H1 (cell line): ENCODE measurements around the gene PLXDC2. TPM values are rescaled to one million over a fixed set of nuclear protein-coding genes. Genes with fewer than 3 reads are reported as not detected.

Experiments used
- CHD7 ChIP-seq: fragments of 300-600 bp; sonication (generic); IDR thresholded peaks from 2 replicates; pipeline ENCODE4 v1.7.1; 2012; ENCODE audit warnings: low read length, moderate library complexity, mild to moderate bottlenecking, inconsistent platforms; ENCODE audit not compliant: insufficient replicate concordance
- JUND ChIP-seq: IDR thresholded peaks from 2 replicates; pipeline ENCODE4 v1.6.1; 2011; ENCODE audit warnings: mild to moderate bottlenecking, improper control_type of control experiment, low read length
- KDM1A ChIP-seq: fragments of 200-600, 300-600 bp; sonication (generic); IDR thresholded peaks from 2 replicates; pipeline ENCODE4 v1.7.1; 2016; ENCODE audit warnings: mild to moderate bottlenecking, low read length, borderline replicate concordance
- KDM5A ChIP-seq: fragments of 200-600 bp; IDR thresholded peaks from 2 replicates; pipeline ENCODE4 v1.7.1; 2012; ENCODE audit warnings: mild to moderate bottlenecking, low read length, inconsistent platforms, mixed read lengths
- NRF1 ChIP-seq: IDR thresholded peaks from 2 replicates; pipeline ENCODE4 v1.6.1; 2011; ENCODE audit warnings: mild to moderate bottlenecking, low read depth, low read length, improper control_type of control experiment
- RBBP5 ChIP-seq: IDR thresholded peaks from 2 replicates; pipeline ENCODE4 v1.7.1; 2012; ENCODE audit warnings: low read depth, mild to moderate bottlenecking, inconsistent platforms, low read length, moderate library complexity, borderline replicate concordance
- RXRA ChIP-seq: IDR thresholded peaks from 2 replicates; pipeline ENCODE4 v1.6.1; 2011; ENCODE audit warnings: low read depth, mild to moderate bottlenecking, low read length, moderate library complexity; ENCODE audit not compliant: insufficient read depth
- SIRT6 ChIP-seq: IDR thresholded peaks from one replicate; pipeline ENCODE4 v1.7.1; 2012; ENCODE audit warnings: low read length, inconsistent platforms
- SP2 ChIP-seq: IDR thresholded peaks from 2 replicates; pipeline ENCODE4 v1.6.1; 2012; ENCODE audit warnings: mild to moderate bottlenecking, low read length, inconsistent platforms
- SRF ChIP-seq: IDR thresholded peaks from 2 replicates; pipeline ENCODE4 v1.6.1; 2011; ENCODE audit warnings: mild to moderate bottlenecking, low read depth, low read length, moderate library complexity
- TBP ChIP-seq: IDR thresholded peaks from 2 replicates; pipeline ENCODE4 v1.6.1; 2011; ENCODE audit warnings: low read depth, low read length, improper control_type of control experiment
- USF2 ChIP-seq: IDR thresholded peaks from 2 replicates; pipeline ENCODE4 v1.6.1; 2011; ENCODE audit warnings: low read length, improper control_type of control experiment
- polyA plus RNA-seq, 7 experiments: library from polyadenylated mRNA; depleted of rRNA in 3 of 7; stranded (reverse) in 5 of 7; unstranded in 2 of 7; fragments of >200 nt in 5 of 7; fragments of 200-250 nt in 2 of 7; gene quantifications; 1 replicate in 5 of 7; 2 replicates in 1 of 7; 4 replicates in 1 of 7; pipeline versions ENCODE4 v1.2.1 to v1.2.3, GENCODE V29; 2011 to 2013; ENCODE audit warnings: missing spikeins in 2 of 7, mixed read lengths in 2 of 7
- total RNA-seq: library from RNA; stranded (reverse); fragmentation: NEBNext Ultra II Directional; extraction: Animal tissue kit (Norgen Biotek cat#: 25700); gene quantifications from 2 replicates; pipeline ENCODE4 v1.2.1, GENCODE V29; 2021

PLXDC2 gene
- total and polyA plus RNA-seq, 2 of the 8 experiments (the other 6 are each of a cell fraction or from before 2014, with no cell fraction given) = 23.0 to 40.5 TPM

GRCh38 chr10:20020677-20021076 lies 204.4 kb downstream of the PLXDC2 start (continued):
- TF ChIP-seq CHD7 (no peak), SP2 (no peak), SIRT6 (no peak), RBBP5 (no peak), JUND (no peak), USF2 (no peak), TBP (no peak), SRF (no peak), RXRA (no peak), NRF1 (no peak), KDM5A (no peak), KDM1A (no peak)
